ENCODE measurements around the gene MAB21L3.

DNA sequence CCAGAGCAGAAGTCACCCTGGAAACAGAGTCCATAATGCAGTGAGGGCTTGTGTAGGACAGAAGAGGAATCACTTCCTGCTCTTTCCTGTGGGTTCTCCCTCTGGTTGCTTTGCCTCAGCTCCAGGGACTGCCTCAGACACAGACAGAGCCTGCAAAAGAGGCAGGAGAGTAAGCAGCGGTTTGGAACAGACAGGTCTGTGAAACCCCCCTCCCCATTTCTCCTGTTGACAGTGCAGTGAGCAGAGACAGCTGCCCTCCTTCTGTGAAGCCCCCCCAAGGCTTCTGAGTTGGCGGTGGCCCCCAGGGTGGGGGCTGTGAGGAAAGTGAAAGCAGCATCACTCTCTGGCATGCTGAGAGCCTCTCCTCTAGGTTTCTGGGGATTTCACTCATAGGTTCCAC, 53.0 kb downstream of the MAB21L3 start:
- TF ChIP-seq CTCF (conservative IDR thresholded peaks at IDR 0.05; ENCODE audit: low read depth in 2 of 2), result no peak
- no peak for TF ChIP-seq EZH2phosphoT487 (IDR thresholded peaks at IDR 0.05; ENCODE audit: unreplicated experiment)
- TF ChIP-seq EZH2 (IDR thresholded peaks at IDR 0.05; ENCODE audit: low read depth, unreplicated experiment), result no peak
- TF ChIP-seq REST (IDR thresholded peaks at IDR 0.05; ENCODE audit: unreplicated experiment), result no peak
- TF ChIP-seq NANOG (IDR thresholded peaks at IDR 0.05; ENCODE audit: borderline replicate concordance), result no peak
- no peak for TF ChIP-seq POLR2AphosphoS5 (IDR thresholded peaks at IDR 0.05; ENCODE audit: low read depth)
- TF ChIP-seq, protein P1, sequence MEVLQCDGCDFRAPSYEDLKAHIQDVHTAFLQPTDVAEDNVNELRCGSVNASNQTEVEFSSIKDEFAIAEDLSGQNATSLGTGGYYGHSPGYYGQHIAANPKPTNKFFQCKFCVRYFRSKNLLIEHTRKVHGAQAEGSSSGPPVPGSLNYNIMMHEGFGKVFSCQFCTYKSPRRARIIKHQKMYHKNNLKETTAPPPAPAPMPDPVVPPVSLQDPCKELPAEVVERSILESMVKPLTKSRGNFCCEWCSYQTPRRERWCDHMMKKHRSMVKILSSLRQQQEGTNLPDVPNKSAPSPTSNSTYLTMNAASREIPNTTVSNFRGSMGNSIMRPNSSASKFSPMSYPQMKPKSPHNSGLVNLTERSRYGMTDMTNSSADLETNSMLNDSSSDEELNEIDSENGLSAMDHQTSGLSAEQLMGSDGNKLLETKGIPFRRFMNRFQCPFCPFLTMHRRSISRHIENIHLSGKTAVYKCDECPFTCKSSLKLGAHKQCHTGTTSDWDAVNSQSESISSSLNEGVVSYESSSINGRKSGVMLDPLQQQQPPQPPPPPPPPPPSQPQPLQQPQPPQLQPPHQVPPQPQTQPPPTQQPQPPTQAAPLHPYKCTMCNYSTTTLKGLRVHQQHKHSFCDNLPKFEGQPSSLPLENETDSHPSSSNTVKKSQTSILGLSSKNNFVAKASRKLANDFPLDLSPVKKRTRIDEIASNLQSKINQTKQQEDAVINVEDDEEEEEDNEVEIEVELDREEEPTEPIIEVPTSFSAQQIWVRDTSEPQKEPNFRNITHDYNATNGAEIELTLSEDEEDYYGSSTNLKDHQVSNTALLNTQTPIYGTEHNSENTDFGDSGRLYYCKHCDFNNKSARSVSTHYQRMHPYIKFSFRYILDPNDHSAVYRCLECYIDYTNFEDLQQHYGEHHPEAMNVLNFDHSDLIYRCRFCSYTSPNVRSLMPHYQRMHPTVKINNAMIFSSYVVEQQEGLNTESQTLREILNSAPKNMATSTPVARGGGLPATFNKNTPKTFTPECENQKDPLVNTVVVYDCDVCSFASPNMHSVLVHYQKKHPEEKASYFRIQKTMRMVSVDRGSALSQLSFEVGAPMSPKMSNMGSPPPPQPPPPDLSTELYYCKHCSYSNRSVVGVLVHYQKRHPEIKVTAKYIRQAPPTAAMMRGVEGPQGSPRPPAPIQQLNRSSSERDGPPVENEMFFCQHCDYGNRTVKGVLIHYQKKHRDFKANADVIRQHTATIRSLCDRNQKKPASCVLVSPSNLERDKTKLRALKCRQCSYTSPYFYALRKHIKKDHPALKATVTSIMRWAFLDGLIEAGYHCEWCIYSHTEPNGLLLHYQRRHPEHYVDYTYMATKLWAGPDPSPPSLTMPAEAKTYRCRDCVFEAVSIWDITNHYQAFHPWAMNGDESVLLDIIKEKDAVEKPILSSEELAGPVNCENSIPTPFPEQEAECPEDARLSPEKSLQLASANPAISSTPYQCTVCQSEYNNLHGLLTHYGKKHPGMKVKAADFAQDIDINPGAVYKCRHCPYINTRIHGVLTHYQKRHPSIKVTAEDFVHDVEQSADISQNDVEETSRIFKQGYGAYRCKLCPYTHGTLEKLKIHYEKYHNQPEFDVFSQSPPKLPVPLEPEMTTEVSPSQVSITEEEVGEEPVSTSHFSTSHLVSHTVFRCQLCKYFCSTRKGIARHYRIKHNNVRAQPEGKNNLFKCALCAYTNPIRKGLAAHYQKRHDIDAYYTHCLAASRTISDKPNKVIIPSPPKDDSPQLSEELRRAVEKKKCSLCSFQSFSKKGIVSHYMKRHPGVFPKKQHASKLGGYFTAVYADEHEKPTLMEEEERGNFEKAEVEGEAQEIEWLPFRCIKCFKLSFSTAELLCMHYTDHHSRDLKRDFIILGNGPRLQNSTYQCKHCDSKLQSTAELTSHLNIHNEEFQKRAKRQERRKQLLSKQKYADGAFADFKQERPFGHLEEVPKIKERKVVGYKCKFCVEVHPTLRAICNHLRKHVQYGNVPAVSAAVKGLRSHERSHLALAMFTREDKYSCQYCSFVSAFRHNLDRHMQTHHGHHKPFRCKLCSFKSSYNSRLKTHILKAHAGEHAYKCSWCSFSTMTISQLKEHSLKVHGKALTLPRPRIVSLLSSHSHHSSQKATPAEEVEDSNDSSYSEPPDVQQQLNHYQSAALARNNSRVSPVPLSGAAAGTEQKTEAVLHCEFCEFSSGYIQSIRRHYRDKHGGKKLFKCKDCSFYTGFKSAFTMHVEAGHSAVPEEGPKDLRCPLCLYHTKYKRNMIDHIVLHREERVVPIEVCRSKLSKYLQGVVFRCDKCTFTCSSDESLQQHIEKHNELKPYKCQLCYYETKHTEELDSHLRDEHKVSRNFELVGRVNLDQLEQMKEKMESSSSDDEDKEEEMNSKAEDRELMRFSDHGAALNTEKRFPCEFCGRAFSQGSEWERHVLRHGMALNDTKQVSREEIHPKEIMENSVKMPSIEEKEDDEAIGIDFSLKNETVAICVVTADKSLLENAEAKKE (CRISPR knock-in tag; IDR thresholded peaks at IDR 0.05), result no peak

All from GM23338 (cell line).